Neural cell (in vitro differentiated cells): ENCODE results near the gene PRKG1.

ENCODE experiments used
- CTCF ChIP-seq: fragments of 450-650 bp; IDR thresholded peaks from 2 replicates; pipeline ENCODE4 v1.5.1; 2014; ENCODE audit warnings: antibody characterized with exemption, mild to moderate bottlenecking, moderate library complexity; ENCODE audit not compliant: poor library complexity, severe bottlenecking
- RAD21 ChIP-seq: fragments of 450-650 bp; conservative IDR thresholded peaks from 2 replicates; pipeline ENCODE4 v1.6.1; 2014; ENCODE audit warnings: antibody characterized with exemption, mild to moderate bottlenecking, moderate library complexity
- REST ChIP-seq: IDR thresholded peaks from 2 replicates; pipeline ENCODE4 v1.6.1; 2012; ENCODE audit warnings: borderline replicate concordance
- TAF1 ChIP-seq: IDR thresholded peaks from 2 replicates; pipeline ENCODE4 v1.6.1; 2012; ENCODE audit warnings: low read depth

- TF ChIP-seq CTCF: no peak
- no peak for TF ChIP-seq TAF1
- no peak for TF ChIP-seq RAD21
- no peak for TF ChIP-seq REST
Measured at GRCh38 chr10:51196508-51197175, 122.4 kb downstream of the PRKG1 start.
